Mesothelial cell of epicardium (in vitro differentiated cells): Measurements from ENCODE around the gene STK10. TPM values are rescaled to one million over a fixed set of nuclear protein-coding genes. Genes with fewer than 3 reads are reported as not detected.

ENCODE experiments used
- DNase-seq, 2 experiments: peaks; one replicate each; pipeline ENCODE4 v3.0.0; 2021; ENCODE audit warnings: low spot score in 2 of 2; ENCODE audit not compliant: unreplicated experiment in 2 of 2
- H3K27ac Mint-ChIP-seq: 2 replicates; pipeline ENCODE4 v1.8.0; 2021; ENCODE audit warnings: mixed read lengths
- H3K27me3 Mint-ChIP-seq: 2 replicates; pipeline ENCODE4 v1.8.0; 2021; ENCODE audit warnings: low read depth, mixed read lengths
- H3K36me3 Mint-ChIP-seq: 2 replicates; pipeline ENCODE4 v1.8.0; 2021; ENCODE audit warnings: mixed read lengths
- H3K4me1 Mint-ChIP-seq: 2 replicates; pipeline ENCODE4 v1.8.0; 2021; ENCODE audit warnings: mixed read lengths
- H3K4me3 Mint-ChIP-seq: 2 replicates; pipeline ENCODE4 v1.8.0; 2021; ENCODE audit warnings: mild to moderate bottlenecking, moderate library complexity, mixed read lengths
- H3K9me3 Mint-ChIP-seq: 2 replicates; pipeline ENCODE4 v1.8.0; 2021; ENCODE audit warnings: mixed read lengths
- total RNA-seq: library from RNA; stranded (reverse); gene quantifications from 3 replicates; pipeline ENCODE4 v1.2.1, GENCODE V29; 2021
- TF ChIP-seq, protein P1 (sequence below): fragments of 200-600 bp; sonication (generic); IDR thresholded peaks from one replicate; pipeline ENCODE4 v1.5.0; 2021; ENCODE audit warnings: antibody characterized with exemption; ENCODE audit not compliant: unreplicated experiment

The STK10 gene
- total RNA-seq, 1 donor from 2014 or later, result 15.5 TPM

DNA sequence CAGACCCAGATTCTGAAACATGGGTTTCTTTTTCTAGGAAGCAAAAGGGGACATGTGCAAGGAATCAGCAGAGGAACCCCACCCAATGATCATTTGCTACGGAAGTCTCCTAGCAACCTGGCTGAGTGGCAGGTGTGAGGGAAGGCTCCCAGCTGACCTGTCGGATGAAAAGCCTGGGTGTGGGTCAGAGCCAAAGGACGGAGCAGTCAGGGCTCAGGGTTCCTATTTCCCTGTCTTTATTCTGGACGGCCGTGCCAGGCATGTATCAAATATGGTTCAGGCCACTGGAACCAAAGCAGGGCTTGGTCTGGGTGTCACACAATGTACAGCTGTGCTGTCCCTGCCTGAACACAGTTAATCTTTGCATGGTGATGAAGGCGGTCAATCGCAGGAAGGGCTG is 20.1 kb downstream of the STK10 start:
- no peaks in the 10 kb centered on the region for H3K27me3 Mint-ChIP-seq
- no peak overlapping the region for H3K27ac Mint-ChIP-seq
- H3K4me3 Mint-ChIP-seq, result no peak overlapping the region
- TF ChIP-seq, protein P1, sequence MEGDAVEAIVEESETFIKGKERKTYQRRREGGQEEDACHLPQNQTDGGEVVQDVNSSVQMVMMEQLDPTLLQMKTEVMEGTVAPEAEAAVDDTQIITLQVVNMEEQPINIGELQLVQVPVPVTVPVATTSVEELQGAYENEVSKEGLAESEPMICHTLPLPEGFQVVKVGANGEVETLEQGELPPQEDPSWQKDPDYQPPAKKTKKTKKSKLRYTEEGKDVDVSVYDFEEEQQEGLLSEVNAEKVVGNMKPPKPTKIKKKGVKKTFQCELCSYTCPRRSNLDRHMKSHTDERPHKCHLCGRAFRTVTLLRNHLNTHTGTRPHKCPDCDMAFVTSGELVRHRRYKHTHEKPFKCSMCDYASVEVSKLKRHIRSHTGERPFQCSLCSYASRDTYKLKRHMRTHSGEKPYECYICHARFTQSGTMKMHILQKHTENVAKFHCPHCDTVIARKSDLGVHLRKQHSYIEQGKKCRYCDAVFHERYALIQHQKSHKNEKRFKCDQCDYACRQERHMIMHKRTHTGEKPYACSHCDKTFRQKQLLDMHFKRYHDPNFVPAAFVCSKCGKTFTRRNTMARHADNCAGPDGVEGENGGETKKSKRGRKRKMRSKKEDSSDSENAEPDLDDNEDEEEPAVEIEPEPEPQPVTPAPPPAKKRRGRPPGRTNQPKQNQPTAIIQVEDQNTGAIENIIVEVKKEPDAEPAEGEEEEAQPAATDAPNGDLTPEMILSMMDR, result no peak
- H3K9me3 Mint-ChIP-seq, result no peaks in the 10 kb centered on the region
- DNase-seq, result no peak
- H3K36me3 Mint-ChIP-seq, result no peaks in the 10 kb centered on the region
- peaks cover 6% of the 10 kb centered on the region for H3K4me1 Mint-ChIP-seq

DNA sequence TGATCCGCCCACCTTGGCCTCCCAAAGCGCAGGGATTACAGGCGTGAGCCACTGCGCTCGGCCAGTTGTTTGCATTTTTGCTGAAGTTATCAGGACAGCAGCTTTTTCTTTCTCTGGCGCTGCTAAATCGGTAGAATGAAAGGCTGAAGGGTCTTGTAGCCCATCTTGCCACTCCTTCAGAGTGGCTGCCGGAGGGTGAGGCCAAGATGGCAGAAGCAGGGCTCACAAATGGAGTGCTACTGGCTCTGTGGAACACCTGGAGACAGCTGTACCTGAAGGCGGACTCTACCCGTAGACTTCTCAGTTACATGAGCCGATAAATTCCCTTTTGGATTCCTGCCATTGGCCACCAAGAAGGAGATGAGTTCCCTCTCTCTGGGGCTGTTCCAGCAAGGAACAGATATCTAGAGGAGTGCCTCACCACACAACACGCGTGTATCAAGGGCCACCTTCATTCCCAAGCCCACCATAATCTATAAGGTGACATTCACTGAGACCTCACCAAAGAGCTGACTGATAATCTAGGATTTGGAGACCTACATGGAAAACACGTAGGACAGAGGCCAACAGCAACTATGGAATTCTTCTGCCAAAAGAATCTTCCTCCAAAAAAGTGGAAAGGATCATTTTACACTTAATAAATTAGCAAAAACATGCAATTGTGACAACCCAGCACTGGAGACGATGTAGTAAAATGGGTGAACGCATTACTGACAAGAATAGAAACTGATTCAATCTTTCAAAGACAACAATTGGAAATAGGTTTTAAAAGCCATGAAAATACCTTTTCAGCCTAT is 21.8 kb downstream of the STK10 start:
- H3K4me3 Mint-ChIP-seq, result no peak overlapping the region
- no peaks in the 10 kb centered on the region for H3K36me3 Mint-ChIP-seq
- H3K27me3 Mint-ChIP-seq, result no peaks in the 10 kb centered on the region
- TF ChIP-seq, protein P1, result no peak
- no peaks in the 10 kb centered on the region for H3K9me3 Mint-ChIP-seq
- peaks cover 9% of the 10 kb centered on the region for H3K4me1 Mint-ChIP-seq
- no peak for DNase-seq
- H3K27ac Mint-ChIP-seq, result no peak overlapping the region

DNA sequence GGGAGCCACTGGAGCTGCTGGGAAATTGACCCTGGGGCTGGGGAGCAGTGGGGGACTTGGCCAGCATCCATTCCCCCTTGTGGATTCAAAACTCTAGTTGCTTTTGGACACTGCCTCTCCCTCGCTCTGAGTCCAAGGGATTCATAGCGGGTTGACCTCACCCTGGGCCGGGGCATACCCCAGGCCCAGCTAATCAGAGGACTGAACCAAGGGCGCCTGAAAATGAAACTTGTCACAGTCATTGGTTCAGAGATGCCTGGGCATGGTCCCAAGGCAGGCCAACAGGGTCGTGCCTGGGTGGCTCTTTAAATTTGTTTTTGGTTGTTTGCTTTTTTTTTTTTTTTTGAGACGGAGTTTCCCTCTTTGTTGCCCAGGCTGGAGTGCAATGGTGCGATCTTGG is 22.6 kb downstream of the STK10 start:
- Mint-ChIP-seq H3K9me3 (no peaks in the 10 kb centered on the region), H3K36me3 (no peaks in the 10 kb centered on the region), H3K4me3 (no peak overlapping the region), H3K4me1 (peaks cover 12% of the 10 kb centered on the region), H3K27ac (no peak overlapping the region), H3K27me3 (no peaks in the 10 kb centered on the region)
- TF ChIP-seq, protein P1, result no peak
- no peak for DNase-seq

DNA sequence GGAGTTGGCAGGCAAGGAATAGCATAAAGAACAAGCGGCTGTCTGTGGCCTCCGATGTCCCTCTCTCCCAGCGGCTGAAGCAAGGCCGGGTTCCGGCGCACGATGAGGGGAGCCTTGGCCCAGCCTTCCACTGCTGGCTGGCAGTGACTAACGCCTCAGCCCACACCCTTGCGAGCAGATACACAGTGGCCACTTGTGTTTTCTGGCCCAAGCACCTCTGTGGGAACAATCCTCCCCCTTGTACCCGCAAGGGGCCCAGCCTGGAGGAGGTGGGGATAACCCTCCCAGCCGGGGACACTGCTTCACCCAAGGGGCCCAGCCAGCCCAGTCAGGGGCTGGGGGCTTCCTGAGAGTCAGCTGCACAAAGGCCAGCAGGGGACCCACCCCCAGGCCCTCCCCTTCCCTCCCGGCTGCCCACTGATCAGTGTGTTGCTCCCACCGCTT is 23.2 kb downstream of the STK10 start:
- TF ChIP-seq, protein P1, result no peak
- H3K9me3 Mint-ChIP-seq, result no peaks in the 10 kb centered on the region
- DNase-seq, result no peak
- peaks cover 13% of the 10 kb centered on the region for H3K4me1 Mint-ChIP-seq
- H3K27ac Mint-ChIP-seq, result no peak overlapping the region
- no peak overlapping the region for H3K4me3 Mint-ChIP-seq
- H3K27me3 Mint-ChIP-seq, result no peaks in the 10 kb centered on the region
- H3K36me3 Mint-ChIP-seq, result no peaks in the 10 kb centered on the region

DNA sequence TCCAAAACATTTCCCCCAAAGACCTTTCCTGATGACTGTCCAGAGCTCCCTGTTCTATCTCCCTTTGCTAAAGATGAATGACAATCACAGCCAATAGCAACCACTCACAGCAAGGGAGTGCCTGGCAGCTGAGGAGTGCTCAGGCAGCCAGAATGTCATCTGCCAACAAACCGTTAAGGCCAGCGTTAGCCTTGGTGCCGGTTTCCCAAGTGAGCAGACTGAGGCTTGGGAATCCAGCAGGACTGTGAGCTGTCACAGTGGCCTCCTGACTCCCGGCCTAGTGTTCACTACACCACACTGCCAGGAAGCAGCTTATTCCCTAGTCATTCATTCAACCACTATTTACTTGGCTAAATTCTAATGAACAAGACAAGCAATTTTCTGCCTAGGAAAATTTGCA is 24.7 kb downstream of the STK10 start:
- Mint-ChIP-seq H3K9me3 (no peaks in the 10 kb centered on the region), H3K27me3 (no peaks in the 10 kb centered on the region), H3K4me3 (no peak overlapping the region), H3K27ac (no peak overlapping the region), H3K4me1 (peaks cover 13% of the 10 kb centered on the region), H3K36me3 (no peaks in the 10 kb centered on the region)
- no peak for DNase-seq
- TF ChIP-seq, protein P1, result no peak
